EH (cell line): Measurements from ENCODE around the gene MRPL43.
A peak's percentile ranks its signal among the peaks of the same experiment; 100 is the strongest.
"Not testable (repeated sequence)": the region's sequence is repeated elsewhere in the genome, so short reads cannot be mapped to it uniquely, and the experiment has no call there.

Experiments
- DNase-seq: peaks from one replicate; pipeline ENCODE4 v3.0.0-alpha.2; 2015; ENCODE audit warnings: low read depth

Gene MRPL43

GRCh38 chr10:100986952-100987684, at the start of gene MRPL43, which contains the start of gene TWNK:
Gene MRPL43, minus strand, starts transcription at chr10:100987497. Its CDS starts 54 bp downstream, at chr10:100987443.
Gene TWNK, plus strand, starts transcription at chr10:100987543. Its CDS starts 668 bp downstream, at chr10:100988211.
- peak; percentile 78 for DNase-seq

DNA sequence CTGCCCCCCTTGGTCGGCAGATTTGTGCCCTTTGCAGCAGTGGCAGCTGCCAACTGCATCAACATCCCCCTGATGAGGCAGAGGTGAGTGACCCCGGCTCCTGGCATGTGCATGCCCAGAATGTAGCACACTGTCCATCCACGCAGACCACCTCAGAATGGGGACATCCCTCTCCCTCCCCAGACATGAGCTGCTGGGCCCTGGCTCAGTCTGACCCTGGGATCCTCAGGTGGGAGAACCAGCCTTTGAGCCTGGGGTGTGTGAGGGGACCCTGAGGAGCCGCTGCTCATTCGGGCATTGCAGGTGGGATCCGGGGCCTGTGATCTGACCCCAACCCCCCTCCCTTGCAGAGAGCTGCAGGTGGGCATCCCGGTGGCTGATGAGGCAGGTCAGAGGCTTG, 49.4 kb upstream of the MRPL43 start:
- DNase-seq: no peak

DNA sequence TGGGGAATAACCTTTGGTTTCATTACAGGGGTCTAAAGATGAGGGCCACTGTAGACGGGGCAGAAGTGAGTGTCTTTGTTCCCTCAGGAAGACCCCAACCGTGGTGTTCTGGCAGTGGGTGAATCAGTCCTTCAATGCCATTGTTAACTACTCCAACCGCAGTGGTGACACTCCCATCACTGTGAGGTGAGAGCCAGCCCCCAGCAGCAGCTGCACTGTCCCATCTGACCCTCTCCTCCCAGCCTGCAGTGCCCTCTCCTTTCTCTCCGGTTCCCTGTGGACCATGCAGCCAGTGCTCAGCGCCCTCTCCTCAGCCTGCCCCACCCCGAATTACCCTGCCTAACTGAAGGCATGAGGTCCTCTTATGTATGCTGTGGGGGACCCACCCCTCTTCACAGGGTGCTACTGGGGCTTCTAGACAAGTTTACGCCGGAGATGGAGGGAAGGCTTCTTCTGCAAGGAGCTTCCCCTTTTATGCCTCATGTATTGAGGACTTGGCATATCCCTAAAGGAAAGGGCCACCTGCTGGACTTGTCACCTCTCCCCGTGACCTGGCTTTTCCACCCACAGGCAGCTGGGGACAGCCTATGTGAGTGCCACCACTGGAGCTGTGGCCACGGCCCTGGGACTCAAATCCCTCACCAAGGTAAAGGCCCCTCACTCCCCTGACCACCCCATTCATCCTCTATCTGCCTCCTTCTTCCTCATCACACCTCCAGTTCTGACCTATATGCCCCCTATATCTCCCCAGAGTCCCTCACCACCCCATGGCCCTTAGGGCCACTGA, 48.8 kb upstream of the MRPL43 start:
- DNase-seq: no peak

GRCh38 chr10:101035314-101035713, 48.0 kb upstream of the MRPL43 start:
- no peak for DNase-seq

DNA sequence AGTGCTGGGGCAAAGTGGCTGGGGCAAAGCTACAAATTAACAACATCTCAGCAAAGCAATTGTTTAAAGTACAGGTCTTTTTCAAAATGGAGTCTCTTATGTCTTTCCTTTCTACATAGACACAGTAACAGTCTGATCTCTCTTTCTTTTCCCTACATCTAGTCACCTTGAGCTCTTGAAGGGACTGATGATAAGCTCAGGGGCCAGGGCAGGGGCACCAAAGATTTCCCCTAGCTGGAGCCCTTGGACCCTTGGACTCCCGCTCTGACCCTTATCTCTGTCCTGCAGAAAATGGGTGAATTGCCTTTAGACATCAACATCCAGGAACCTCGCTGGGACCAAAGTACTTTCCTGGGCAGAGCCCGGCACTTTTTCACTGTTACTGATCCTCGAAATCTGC, 47.1 kb upstream of the MRPL43 start:
- DNase-seq: not testable (repeated sequence)

DNA sequence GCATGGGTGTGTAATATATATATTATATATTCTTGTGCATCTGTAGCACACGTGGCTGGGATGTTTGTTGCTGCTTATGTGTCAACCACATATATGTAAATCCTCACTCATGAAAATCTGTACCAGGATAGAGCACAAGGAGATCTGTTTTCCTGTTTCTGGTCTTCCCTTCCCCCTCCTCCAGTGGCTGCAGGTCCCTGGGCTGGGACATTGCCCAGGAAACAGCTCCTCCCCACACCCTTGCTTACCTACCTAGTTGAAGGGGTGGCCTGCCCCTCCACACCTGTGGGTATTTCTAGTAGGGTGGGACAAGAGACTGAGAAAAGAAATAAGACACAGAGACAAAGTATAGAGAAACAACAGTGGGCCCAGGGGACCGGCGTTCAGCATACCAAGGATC, 46.0 kb upstream of the MRPL43 start:
- no peak for DNase-seq

DNA sequence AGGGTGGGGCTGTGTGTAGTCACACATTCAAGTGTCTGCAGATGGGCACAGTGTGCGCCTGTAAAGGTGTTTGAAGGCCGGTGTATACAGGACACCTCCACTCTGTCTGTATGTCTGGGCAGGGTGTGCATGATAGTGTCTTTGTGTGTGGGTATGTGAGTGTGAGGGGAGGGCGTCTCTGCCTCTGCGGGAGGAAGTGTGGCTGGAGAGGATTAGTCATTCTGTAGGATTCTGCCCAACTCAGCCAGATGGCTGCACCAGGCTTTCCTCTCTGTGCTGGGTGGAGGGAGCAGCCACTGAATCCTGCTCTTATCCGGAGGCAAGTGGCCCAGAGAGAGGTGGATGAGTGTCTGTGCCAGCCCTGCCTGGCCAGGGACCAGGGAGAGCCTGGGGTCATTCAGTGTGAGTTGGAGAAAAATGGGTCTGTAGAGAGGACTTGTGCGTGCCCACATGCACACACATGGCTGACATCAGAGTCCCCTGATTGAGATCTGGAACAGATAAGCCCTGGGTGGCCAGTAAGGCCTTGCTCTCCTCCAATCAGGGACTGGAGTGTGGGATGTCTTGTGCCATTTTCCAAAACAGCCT, 45.4 kb upstream of the MRPL43 start:
- DNase-seq: peak; percentile 94

DNA sequence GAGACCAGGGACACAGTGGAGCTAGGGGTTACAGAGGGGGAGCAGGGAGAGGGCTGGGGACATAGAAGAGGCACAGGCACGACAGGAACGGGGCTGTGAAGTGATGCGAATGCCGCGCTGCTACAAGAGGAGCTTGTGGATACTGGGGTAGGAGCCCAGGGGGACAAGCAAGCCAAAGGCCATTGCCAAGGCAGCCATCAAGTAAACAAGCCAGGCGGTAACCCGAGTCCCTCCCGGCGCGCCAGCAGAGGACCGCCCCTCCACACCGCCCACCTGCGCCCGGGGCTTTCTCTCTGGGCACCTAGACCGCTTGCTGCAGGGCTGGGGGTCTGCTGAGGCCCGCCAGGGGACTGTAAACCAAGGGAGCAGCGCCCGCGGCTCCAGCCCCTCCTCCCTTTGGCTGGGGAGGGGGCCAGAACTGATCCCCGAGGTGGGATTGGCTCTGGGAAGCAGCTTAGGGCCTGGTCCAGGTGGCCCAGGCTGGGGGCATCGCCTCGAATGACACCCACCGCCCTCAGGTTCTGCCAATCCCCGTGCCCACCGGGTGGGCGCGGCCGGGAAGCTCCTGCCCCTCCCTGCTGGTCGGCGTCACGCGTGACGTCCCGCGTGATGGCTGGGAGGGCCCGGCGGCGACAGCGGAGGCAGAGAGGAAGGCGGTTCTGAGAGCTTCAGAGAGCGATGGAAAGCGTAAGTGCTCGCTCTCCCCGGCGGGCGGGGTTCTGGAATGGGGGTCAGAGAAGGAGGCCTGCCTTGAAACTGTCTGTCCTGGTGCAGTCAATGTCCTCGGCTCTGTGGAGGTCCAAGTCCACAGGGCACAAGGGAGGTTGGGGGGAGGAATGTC, 44.7 kb upstream of the MRPL43 start:
- peak; percentile 77 for DNase-seq

DNA sequence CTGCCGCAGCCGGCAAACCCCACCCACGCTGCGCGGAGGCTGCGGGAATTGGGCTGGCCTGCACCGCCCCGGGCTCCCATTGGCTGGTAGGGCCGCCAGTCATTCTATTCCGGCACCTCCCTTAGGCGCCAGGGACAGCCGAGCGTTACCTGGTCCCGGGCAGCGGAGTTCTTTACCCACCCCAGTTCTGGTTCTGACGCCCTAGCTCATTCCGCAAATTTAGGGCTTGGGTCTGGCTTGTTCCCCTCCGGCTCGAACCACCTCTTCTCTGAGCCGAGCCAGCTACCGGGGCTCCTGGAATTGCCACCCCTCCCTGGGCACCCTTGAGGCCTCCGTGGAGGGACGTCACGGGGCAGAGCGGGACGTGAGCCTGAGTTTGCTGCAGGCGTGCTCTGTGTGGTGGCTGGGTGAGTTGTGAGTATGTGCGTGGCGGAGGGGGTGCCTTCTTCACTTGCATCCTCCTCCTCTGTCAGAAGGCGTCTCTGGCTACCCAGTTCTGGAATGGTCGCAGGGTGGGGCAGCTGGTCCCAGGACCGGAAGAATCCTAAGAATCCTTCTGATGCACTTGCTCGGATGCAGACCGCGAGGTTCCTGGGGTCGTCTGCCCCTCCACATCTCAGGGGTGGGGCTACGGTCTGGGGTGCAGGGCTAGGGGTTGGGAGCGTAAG, 44.0 kb upstream of the MRPL43 start, which contains the start of the genes PDZD7 and SFXN3:
PDZD7 (minus strand) TSS at position 2 of the 668 bp plus-strand sequence. CDS start 910 bp downstream, outside the sequence.
SFXN3 (plus strand) TSS at position 107 of the 668 bp plus-strand sequence. CDS start 3,461 bp downstream, outside the sequence.
- peak; percentile 91 for DNase-seq

DNA sequence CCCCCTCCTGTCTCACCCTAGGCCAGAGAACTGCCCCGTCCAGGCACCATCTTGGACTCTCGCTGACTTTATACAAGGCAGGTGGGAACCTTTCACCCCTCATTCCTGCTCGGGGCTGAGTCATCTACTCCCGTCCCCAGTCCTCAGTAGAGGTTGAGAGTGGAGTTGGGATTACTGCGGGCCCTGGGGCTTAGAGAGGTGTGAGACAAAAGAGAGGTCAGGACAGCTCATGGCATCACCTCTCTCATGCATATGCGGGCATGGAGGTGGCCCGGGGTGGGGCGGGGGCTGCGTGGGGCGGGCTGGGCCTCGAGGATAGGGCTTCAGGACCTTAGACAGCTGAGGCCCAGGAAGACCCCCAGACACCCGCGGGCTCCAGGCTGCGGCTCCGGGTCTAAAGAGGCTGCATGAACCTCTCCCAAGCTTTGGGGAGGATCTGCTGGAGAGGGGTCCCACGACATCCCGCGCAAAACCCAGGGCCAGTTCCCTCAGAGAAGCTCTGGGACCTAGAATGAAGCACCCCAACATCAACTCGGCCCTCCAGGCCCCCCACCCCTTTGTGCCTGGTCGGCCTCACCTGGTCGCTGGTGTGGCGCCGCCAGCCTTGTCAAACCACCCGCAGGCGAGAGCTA, 43.3 kb upstream of the MRPL43 start:
- no peak for DNase-seq

DNA sequence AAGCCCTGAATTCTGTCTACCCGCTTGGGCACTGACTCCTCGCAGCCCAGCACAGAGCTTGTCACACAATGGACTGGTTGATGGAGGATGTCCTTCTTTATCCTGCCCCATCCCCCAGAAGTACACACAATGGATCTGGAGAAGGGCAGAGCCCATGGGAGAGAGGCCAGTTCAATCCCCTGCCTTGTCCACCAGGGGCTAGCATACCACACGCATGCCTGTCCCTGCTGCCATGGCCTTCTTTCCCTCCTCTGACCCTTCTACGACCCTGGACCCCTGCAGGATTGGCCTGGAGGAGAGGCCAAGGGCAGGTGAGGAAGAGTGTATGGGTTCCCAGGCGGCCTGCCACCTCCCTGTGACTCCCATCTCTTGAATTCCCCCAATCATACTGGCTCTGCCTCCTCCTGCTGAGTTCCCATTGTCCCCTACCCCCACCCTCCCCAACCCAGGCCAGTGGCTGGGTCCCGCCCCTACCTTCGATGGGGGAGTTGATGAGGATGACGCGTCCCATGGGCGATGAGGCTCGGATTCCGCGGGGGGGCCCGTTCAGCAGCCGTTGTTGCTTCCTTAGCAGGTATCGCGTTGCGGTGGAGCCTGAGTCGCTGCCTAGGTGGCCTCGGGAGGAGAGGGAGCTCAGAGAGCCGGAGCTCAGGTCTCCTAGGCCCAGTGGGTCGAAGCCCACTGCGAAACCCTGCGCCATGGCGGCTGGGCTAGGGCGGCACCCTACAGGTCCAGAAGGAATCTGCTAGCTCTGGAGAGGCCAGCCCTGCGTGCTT, 42.4 kb upstream of the MRPL43 start:
- DNase-seq: no peak

DNA sequence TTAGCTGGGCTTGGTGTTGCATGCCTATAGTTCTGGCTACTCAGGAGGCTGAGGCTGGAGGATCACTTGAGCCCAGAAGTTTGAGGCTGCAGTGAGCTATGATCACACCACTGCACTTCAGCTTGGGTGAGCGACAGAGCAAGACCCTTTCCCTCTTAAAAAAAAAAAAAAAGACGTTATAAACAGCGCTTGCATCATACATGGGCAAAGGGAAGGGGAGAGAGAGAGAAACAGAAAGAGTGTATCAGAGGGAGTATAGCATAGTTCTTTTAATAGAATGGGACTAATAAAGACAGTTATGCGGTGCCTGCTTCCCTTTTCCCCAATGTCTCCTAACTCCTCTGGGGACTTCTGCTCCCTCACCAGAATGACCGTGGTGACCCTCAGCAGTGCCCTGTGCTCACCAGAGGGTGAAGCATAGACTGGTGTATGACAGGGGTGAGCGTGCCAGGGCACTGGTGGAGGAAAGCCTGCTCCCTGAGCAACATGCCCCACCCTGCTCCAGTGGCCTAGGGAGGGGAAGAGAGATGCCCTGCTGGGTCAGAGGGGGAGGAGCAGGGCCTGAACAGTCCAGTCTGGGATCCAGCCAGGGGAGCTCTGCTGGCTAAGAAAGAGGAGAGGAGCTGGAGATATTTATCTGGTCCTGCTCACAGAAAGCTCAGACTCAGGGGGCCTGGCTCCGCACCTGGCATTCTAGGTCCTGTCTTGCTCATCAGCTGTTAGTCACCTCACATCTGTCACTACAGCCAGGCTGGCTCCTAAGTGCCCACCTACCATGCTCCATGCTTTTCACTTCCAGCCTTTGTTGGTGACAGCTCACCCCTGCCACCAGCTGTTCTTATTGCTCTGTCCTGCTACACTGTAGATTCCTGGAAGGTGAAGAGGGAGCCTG, 41.4 kb upstream of the MRPL43 start:
- DNase-seq: no peak

DNA sequence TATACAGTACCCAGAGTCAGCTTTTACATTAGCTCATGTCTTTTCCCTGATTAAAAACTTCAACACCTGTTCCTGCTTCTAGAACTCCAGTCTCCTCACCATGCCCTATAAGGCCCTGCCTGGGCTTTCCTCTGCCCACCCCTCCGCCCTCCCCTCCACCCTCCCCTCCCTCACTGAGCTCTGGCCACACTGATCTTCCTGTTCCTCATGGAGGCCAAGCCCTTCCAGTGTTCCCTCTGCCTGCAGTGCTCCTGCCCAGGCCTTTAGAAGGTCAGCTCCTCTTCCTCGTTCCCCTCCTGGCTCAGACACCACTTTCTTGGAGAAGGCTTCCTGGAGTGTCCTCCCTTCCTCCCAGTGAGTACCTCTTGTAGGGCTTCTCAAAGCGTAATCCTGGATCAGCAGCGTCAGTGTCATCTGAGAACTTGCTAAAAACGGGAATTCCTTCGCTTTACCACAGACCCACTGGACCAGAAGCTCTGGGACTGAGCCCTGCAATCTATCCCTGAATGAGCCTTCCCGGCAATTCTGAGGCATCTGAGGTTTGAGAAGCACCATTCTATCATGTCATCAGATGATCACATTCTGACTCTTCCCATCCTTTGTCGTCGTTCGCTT, 39.9 kb upstream of the MRPL43 start:
- peak; percentile 34 for DNase-seq

GRCh38 chr10:101022967-101023705, 35.8 kb upstream of the MRPL43 start:
- DNase-seq: no peak

DNA sequence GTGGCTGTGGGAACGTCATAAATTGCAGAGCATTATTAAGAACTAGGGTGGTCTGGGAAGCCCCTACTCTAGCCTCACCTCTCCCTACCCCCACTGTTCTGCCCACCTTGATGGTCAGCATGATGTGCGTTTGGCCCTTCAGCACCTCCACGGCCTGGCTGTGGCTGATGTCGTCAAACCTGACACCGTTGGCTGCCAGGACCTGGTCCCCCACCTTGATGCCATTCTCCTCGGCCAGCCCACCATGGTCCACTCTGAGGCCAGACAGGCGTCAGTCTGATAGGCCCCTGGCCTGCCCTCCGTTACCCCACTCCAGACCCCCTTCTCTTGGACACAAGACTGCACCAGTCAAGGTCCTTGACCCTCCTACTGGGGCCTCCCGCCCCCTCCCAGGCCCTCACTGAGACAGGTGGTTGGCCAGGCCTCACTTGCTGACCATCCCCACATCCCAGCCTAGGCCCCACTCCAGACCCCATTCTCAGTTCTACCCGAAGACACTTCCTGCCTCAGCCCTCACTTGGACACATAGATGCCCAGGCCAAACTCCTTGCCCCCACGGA, 34.5 kb upstream of the MRPL43 start:
- DNase-seq: no peak

- no peak for DNase-seq
Observed at GRCh38 chr10:101021239-101021638, 33.9 kb upstream of the MRPL43 start.

DNA sequence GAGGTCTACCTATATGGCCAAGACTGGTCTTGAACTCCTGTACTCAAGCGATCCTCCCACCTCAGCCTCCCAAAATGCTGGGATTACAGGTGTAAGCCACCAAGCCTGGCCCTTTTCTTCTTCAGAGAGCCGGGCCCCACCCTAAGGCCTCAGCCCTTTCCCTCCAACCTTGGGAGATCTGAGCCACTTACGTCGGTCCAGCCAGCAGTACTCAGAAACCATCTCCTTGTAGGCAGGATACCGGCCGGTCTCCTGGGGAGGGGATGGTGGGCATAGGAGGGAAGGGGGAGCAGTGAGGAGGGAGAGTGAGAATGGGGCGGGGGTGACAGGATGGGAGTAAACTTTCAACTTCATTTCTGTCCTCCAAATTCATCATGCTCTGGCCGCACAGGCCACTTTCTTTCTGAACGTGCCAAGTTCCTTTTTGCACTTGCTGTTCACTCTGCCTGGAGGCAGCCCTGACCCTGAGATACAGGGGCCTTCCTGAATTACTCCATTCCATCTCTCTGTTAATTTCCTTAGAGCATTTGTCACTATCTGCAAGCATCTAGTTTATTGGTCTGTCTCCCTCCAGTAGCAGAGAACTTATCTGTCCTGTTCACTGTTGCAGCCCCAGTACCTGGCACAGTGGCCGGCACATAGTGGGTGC, 33.3 kb upstream of the MRPL43 start:
- no peak for DNase-seq
